A549 (cell line): ENCODE results near the gene AIG1. TPM values are rescaled to one million over a fixed set of nuclear protein-coding genes. Genes with fewer than 3 reads are reported as not detected.

Source experiments
- ATAC-seq, 2 experiments: fragments of 200-7000 bp in 1 of 2; fragments of >200 bp in 1 of 2; cut with Nextera tagmentation in 1 of 2; cut with Tn5 transposase in 1 of 2; 3 replicates each; pipeline versions ENCODE4 v1.8.0 to v1.9.1; 2018 to 2020; ENCODE audit warnings: mild to moderate bottlenecking in 1 of 2, moderate library complexity in 1 of 2
- CTCF ChIA-PET: fragments of 300-600 bp; sonication (Branson Sonifier 250); formaldehyde crosslinking; extraction: SDS; loops from one replicate; lab custom pipeline; 2021; ENCODE audit warnings: antibody characterized with exemption, inconsistent platforms; lab: Yijun Ruan, JAX
- POLR2A ChIA-PET: fragments of 350-600 bp; formaldehyde crosslinking; extraction: SDS; loops from one replicate; lab custom pipeline; 2021; ENCODE audit warnings: antibody characterized with exemption, inconsistent platforms; lab: Yijun Ruan, JAX
- DNase-seq, 2 experiments: peaks; one replicate each; pipeline versions ENCODE4 v3.0.0 to v3.0.0-alpha.2; 2011 to 2016; ENCODE audit warnings: low read depth in 1 of 2, low spot score in 1 of 2
- FAIRE-seq: peaks from 2 replicates; lab custom pipeline; 2011; peaks lifted over from hg19 to GRCh38; lab: Jason Lieb, UNC
- H3K27ac ChIP-seq, 2 experiments: fragments of >200 bp; sonication (Bioruptor Twin); formaldehyde crosslinking; 3 replicates each; pipeline ENCODE4 v1.5.1; 2016 to 2017
- H3K4me1 ChIP-seq: fragments of >200 bp; sonication (Bioruptor Twin); formaldehyde crosslinking; 3 replicates; pipeline ENCODE4 v1.6.1; 2016
- H3K4me2 ChIP-seq: fragments of >200 bp; sonication (Bioruptor Twin); formaldehyde crosslinking; 3 replicates; pipeline ENCODE4 v1.6.1; 2016
- H3K4me3 ChIP-seq: fragments of >200 bp; sonication (Bioruptor Twin); formaldehyde crosslinking; 3 replicates; pipeline ENCODE4 v1.5.1; 2016
- H3K9me3 ChIP-seq: fragments of >200 bp; sonication (Bioruptor Twin); formaldehyde crosslinking; 3 replicates; pipeline ENCODE4 v1.6.1; 2016
- ATOH8 ChIP-seq: fragments of 250-450 bp; sonication (Bioruptor Pico); IDR thresholded peaks from 2 replicates; pipeline ENCODE4 v1.5.0; 2020; ENCODE audit warnings: low read depth, mild to moderate bottlenecking, moderate library complexity
- CBX2 ChIP-seq: fragments of 200-600 bp; sonication (generic); IDR thresholded peaks from 2 replicates; pipeline ENCODE4 v1.6.1; 2016; ENCODE audit warnings: low read depth, mild to moderate bottlenecking, borderline replicate concordance
- EHF ChIP-seq: fragments of 250-450 bp; sonication (Bioruptor Pico); IDR thresholded peaks from 2 replicates; pipeline ENCODE4 v1.5.0; 2020; ENCODE audit warnings: mild to moderate bottlenecking
- ELK1 ChIP-seq: fragments of 150-350 bp; IDR thresholded peaks from 2 replicates; pipeline ENCODE4 v1.6.1; 2014; ENCODE audit warnings: low read depth, mild to moderate bottlenecking, low read length
- FOSB ChIP-seq: fragments of 250-450 bp; sonication (Bioruptor Pico); IDR thresholded peaks from 2 replicates; pipeline ENCODE4 v1.5.0; 2020; ENCODE audit warnings: mild to moderate bottlenecking, moderate library complexity
- HDAC2 ChIP-seq: fragments of 200-600 bp; sonication (generic); IDR thresholded peaks from 2 replicates; pipeline ENCODE4 v1.6.1; 2016
- HOXB5 ChIP-seq: fragments of 250-450 bp; sonication (Bioruptor Pico); IDR thresholded peaks from 2 replicates; pipeline ENCODE4 v1.5.0; 2020; ENCODE audit warnings: mild to moderate bottlenecking, moderate library complexity
- MYC ChIP-seq: IDR thresholded peaks from 2 replicates; pipeline ENCODE4 v1.6.1; 2012; ENCODE audit warnings: mild to moderate bottlenecking, inconsistent platforms, low read length, improper control_type of control experiment, borderline replicate concordance
- NPAS2 ChIP-seq: fragments of 250-450 bp; sonication (Bioruptor Pico); IDR thresholded peaks from 2 replicates; pipeline ENCODE4 v1.8.0; 2022; ENCODE audit warnings: mild to moderate bottlenecking, moderate library complexity, borderline replicate concordance
- PHF8 ChIP-seq: fragments of 200-600 bp; sonication (generic); IDR thresholded peaks from 2 replicates; pipeline ENCODE4 v1.6.1; 2016; ENCODE audit warnings: low read depth, mild to moderate bottlenecking, antibody characterized with exemption, moderate library complexity, borderline replicate concordance
- POLR2AphosphoS2 ChIP-seq: conservative IDR thresholded peaks from 2 replicates; pipeline ENCODE4 v1.6.1; 2012; ENCODE audit warnings: low read length, improper control_type of control experiment, inconsistent platforms
- RARB ChIP-seq: fragments of 250-450 bp; sonication (Bioruptor Pico); IDR thresholded peaks from 2 replicates; pipeline ENCODE4 v1.8.0; 2021; ENCODE audit warnings: mild to moderate bottlenecking, moderate library complexity
- RNF2 ChIP-seq: fragments of 200-600 bp; sonication (generic); IDR thresholded peaks from 2 replicates; pipeline ENCODE4 v1.6.1; 2016; ENCODE audit warnings: low read depth, mild to moderate bottlenecking, antibody characterized with exemption, moderate library complexity, borderline replicate concordance
- SREBF2 ChIP-seq: fragments of 450-650 bp; IDR thresholded peaks from 2 replicates; pipeline ENCODE4 v1.6.1; 2014; ENCODE audit warnings: mild to moderate bottlenecking, moderate library complexity
- ZFP36 ChIP-seq: fragments of 450-650 bp; IDR thresholded peaks from 2 replicates; pipeline ENCODE4 v1.6.1; 2014; ENCODE audit warnings: borderline replicate concordance; ENCODE audit not compliant: partially characterized antibody
- ZNF302 ChIP-seq: fragments of 250-450 bp; sonication (Bioruptor Pico); IDR thresholded peaks from 2 replicates; pipeline ENCODE4 v1.9.0; 2021; ENCODE audit warnings: inconsistent platforms, mild to moderate bottlenecking, moderate library complexity
- ZSCAN20 ChIP-seq: fragments of 250-450 bp; sonication (Bioruptor Pico); IDR thresholded peaks from 2 replicates; pipeline ENCODE4 v1.8.0; 2022; ENCODE audit warnings: mild to moderate bottlenecking, moderate library complexity
- WGBS: methylation state at CpG from one replicate; pipeline ENCODE4 v1.1.6; 2017; ENCODE audit errors: missing lambda C conversion rate; 5-methylcytosine and 5-hydroxymethylcytosine counted together
- polyA plus RNA-seq, 4 experiments: library from polyadenylated mRNA; depleted of rRNA in 3 of 4; stranded (reverse); fragments of >200 nt; fragmentation: RNase III in 1 of 4; extraction: RNeasy Plus Mini Kit Qiagen cat#74134 plus additional on column Dnase treatment in 1 of 4; gene quantifications; 2 replicates in 3 of 4; 3 replicates in 1 of 4; pipeline ENCODE4 v1.2.3, GENCODE V29; 2011 to 2017
- TF ChIP-seq, protein P1 (sequence below): fragments of 200-600 bp; sonication (generic); IDR thresholded peaks from 2 replicates; pipeline ENCODE4 v1.6.1; 2016; ENCODE audit warnings: antibody characterized with exemption, mild to moderate bottlenecking, moderate library complexity
- TF ChIP-seq, protein P2 (sequence below): fragments of >200 bp; sonication (Bioruptor Twin); formaldehyde crosslinking; IDR thresholded peaks from 3 replicates; pipeline ENCODE4 v1.6.1; 2016
- TF ChIP-seq, protein P3 (sequence below): IDR thresholded peaks from 2 replicates; pipeline ENCODE4 v1.6.1; 2012

Gene AIG1
- polyA plus RNA-seq, 2 of the 4 experiments (the other 2 are of a cell fraction), result 29.5 to 38.3 TPM

DNA sequence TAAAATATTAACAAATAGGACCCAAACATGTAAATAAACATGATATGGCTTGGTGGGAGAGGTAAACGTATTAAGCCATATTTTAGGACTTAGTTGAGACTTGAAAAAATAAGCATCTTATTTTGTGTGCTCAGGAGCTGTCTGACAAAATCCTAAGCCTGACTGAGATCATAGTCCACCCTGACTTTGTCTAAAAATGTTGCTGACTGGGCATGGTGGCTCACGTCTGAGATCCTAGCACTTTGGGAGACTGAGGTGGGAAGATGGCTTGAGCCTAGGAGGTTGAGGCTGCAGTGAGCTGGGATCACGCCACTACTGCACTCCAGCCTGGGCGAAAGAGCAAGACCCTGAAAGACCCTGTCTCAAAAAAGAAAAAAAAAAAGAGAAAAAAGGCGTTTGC is 52.1 kb downstream of the AIG1 start:
- Histone ChIP-seq H3K9me3 (no peaks in the 10 kb centered on the region), H3K4me2 (no peak overlapping the region), H3K27ac (no peak overlapping the region), H3K4me1 (no peaks in the 10 kb centered on the region), H3K4me3 (no peak overlapping the region)
- POLR2A ChIA-PET, result no interaction called here
- DNase-seq, result no peak
- no peak for TF ChIP-seq RARB (CRISPR knock-in tag)
- no peak for TF ChIP-seq ATOH8 (CRISPR knock-in tag)
- no peak for TF ChIP-seq RNF2
- TF ChIP-seq ELK1, result no peak
- no peak for TF ChIP-seq NPAS2 (CRISPR knock-in tag)
- WGBS, result 75% methylated on average over 5 of the region's 5 CpGs
- FAIRE-seq, result no peak
- CTCF ChIA-PET, result interaction anchor here (0.7 kb wide), 1 partner anchor 470 kb away, joined by 3 read pairs; no protein-coding TSS in a partner anchor
- ATAC-seq, result no peak

DNA sequence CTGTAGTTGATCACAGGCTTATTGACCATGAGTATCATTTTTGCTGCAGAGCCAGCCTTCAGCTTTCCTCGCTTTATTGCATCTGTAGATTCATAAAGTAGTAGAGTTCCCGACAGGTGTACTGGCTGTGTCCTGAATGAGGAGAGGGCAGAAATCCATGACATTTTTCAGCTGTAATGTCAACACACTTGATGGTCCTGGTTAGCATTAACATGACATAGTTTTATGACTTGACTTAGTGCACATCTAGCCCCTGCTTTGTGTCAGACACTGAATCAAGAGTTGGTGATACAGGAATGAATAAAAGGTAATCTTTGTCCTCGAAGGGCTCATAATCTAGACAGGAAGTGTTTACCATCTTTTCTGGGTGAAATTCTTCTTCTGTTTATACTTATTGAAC is 55.0 kb downstream of the AIG1 start:
- no peak overlapping the region for H3K4me2 ChIP-seq
- ChIA-PET POLR2A (no interaction called here), CTCF (no interaction called here)
- no peak overlapping the region for H3K4me3 ChIP-seq
- no peaks in the 10 kb centered on the region for H3K9me3 ChIP-seq
- H3K27ac ChIP-seq, result no peak overlapping the region
- FAIRE-seq (no peak), ATAC-seq (no peak), DNase-seq (no peak)
- TF ChIP-seq RNF2, result no peak
- no peak for TF ChIP-seq CBX2
- TF ChIP-seq ZFP36, result no peak
- TF ChIP-seq NPAS2 (CRISPR knock-in tag), result no peak
- no peak for TF ChIP-seq SREBF2
- TF ChIP-seq, protein P1, sequence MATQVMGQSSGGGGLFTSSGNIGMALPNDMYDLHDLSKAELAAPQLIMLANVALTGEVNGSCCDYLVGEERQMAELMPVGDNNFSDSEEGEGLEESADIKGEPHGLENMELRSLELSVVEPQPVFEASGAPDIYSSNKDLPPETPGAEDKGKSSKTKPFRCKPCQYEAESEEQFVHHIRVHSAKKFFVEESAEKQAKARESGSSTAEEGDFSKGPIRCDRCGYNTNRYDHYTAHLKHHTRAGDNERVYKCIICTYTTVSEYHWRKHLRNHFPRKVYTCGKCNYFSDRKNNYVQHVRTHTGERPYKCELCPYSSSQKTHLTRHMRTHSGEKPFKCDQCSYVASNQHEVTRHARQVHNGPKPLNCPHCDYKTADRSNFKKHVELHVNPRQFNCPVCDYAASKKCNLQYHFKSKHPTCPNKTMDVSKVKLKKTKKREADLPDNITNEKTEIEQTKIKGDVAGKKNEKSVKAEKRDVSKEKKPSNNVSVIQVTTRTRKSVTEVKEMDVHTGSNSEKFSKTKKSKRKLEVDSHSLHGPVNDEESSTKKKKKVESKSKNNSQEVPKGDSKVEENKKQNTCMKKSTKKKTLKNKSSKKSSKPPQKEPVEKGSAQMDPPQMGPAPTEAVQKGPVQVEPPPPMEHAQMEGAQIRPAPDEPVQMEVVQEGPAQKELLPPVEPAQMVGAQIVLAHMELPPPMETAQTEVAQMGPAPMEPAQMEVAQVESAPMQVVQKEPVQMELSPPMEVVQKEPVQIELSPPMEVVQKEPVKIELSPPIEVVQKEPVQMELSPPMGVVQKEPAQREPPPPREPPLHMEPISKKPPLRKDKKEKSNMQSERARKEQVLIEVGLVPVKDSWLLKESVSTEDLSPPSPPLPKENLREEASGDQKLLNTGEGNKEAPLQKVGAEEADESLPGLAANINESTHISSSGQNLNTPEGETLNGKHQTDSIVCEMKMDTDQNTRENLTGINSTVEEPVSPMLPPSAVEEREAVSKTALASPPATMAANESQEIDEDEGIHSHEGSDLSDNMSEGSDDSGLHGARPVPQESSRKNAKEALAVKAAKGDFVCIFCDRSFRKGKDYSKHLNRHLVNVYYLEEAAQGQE, result no peak
- no peak for TF ChIP-seq HOXB5 (CRISPR knock-in tag)
- TF ChIP-seq PHF8, result no peak
- TF ChIP-seq FOSB (CRISPR knock-in tag), result no peak
- no peak for TF ChIP-seq ZNF302 (CRISPR knock-in tag)
- TF ChIP-seq, protein P2, sequence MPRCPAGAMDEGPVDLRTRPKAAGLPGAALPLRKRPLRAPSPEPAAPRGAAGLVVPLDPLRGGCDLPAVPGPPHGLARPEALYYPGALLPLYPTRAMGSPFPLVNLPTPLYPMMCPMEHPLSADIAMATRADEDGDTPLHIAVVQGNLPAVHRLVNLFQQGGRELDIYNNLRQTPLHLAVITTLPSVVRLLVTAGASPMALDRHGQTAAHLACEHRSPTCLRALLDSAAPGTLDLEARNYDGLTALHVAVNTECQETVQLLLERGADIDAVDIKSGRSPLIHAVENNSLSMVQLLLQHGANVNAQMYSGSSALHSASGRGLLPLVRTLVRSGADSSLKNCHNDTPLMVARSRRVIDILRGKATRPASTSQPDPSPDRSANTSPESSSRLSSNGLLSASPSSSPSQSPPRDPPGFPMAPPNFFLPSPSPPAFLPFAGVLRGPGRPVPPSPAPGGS, result no peak
- TF ChIP-seq, protein P3, sequence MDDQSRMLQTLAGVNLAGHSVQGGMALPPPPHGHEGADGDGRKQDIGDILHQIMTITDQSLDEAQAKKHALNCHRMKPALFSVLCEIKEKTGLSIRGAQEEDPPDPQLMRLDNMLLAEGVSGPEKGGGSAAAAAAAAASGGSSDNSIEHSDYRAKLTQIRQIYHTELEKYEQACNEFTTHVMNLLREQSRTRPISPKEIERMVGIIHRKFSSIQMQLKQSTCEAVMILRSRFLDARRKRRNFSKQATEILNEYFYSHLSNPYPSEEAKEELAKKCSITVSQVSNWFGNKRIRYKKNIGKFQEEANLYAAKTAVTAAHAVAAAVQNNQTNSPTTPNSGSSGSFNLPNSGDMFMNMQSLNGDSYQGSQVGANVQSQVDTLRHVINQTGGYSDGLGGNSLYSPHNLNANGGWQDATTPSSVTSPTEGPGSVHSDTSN, result no peak
- TF ChIP-seq ZSCAN20 (CRISPR knock-in tag), result no peak
- no peak for TF ChIP-seq MYC
- no peak for TF ChIP-seq HDAC2
- no peak for TF ChIP-seq EHF (CRISPR knock-in tag)
- no peak for TF ChIP-seq POLR2AphosphoS2
- 63% methylated on average over 3 of the region's 3 CpGs for WGBS
- H3K4me1 ChIP-seq, result no peaks in the 10 kb centered on the region
